GM12864 (cell line): ENCODE results near the gene FNTB.

Experiments
- DNase-seq: peaks from one replicate; pipeline ENCODE4 v3.0.0-alpha.2; 2011; ENCODE audit warnings: low read depth
- H3K4me3 ChIP-seq: 2 replicates; pipeline ENCODE4 v1.5.1; 2011; ENCODE audit warnings: mild to moderate bottlenecking, low read depth, low read length, control low read depth
- CTCF ChIP-seq: IDR thresholded peaks from 2 replicates; pipeline ENCODE4 v1.5.1; 2011; ENCODE audit warnings: low read depth, mild to moderate bottlenecking, moderate library complexity, low read length, control low read depth, inconsistent platforms; ENCODE audit errors: missing control alignments

Gene FNTB

GRCh38 chr14:65065719-65066118, 79.0 kb downstream of the FNTB start:
- DNase-seq: no peak
- no peak for TF ChIP-seq CTCF
- H3K4me3 ChIP-seq: no peak overlapping the region

GRCh38 chr14:65069874-65070413, 83.2 kb downstream of the FNTB start:
- no peak for DNase-seq
- TF ChIP-seq CTCF: no peak
- H3K4me3 ChIP-seq: no peak overlapping the region

GRCh38 chr14:65070471-65070976, 83.8 kb downstream of the FNTB start:
- no peak for TF ChIP-seq CTCF
- DNase-seq: no peak
- no peak overlapping the region for H3K4me3 ChIP-seq

GRCh38 chr14:65071544-65071943, 84.8 kb downstream of the FNTB start:
- DNase-seq: no peak
- no peak for TF ChIP-seq CTCF

GRCh38 chr14:65072256-65072655, 85.6 kb downstream of the FNTB start:
- no peak for TF ChIP-seq CTCF
- DNase-seq: no peak
- no peak overlapping the region for H3K4me3 ChIP-seq

More at GRCh38 chr14:65071544-65071943, 84.8 kb downstream of the FNTB start:
- H3K4me3 ChIP-seq: no peak overlapping the region

GRCh38 chr14:65072937-65073336, 86.2 kb downstream of the FNTB start:
- TF ChIP-seq CTCF: no peak
- DNase-seq: no peak
- no peak overlapping the region for H3K4me3 ChIP-seq

- DNase-seq: no peak
- H3K4me3 ChIP-seq: no peak overlapping the region
- TF ChIP-seq CTCF: no peak
Measured at GRCh38 chr14:65073605-65074201, 87.0 kb downstream of the FNTB start.
